NCI-H2107 treated with DMSO at 0.1 percent for 48 hours (cell line): Measurements from ENCODE around the gene FBXL16.
"Not testable (repeated sequence)": the region's sequence is repeated elsewhere in the genome, so short reads cannot be mapped to it uniquely, and the experiment has no call there.

ENCODE experiments used
- DNase-seq: peaks from one replicate; lab custom pipeline; 2025; ENCODE audit not compliant: unreplicated experiment; lab: John Stamatoyannopoulos, UW

FBXL16 gene

GRCh38 chr16:692356-693108, 13.1 kb downstream of the FBXL16 start:
- DNase-seq: no peak

DNA sequence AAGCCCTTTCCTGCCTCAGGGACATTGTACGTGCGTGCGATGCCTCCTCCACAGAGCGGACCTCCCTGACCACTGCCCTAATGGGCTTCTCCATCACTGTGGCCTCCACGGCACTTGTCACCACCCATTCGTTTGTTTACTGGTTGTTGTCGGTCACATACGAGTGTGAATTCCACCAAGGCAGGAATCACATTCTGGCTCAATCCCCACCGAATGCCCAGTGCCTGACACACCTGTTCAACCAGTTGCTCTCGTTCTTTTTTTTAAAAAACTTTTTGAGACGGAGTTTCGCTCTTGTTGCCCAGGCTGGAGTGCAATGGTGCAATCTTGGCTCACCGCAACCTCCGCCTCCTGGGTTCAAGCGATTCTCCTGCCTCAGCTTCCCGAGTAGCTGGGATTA, 14.4 kb downstream of the FBXL16 start:
- not testable (repeated sequence) for DNase-seq

- DNase-seq: no peak
Measured at GRCh38 chr16:689175-689897, 16.3 kb downstream of the FBXL16 start.

DNA sequence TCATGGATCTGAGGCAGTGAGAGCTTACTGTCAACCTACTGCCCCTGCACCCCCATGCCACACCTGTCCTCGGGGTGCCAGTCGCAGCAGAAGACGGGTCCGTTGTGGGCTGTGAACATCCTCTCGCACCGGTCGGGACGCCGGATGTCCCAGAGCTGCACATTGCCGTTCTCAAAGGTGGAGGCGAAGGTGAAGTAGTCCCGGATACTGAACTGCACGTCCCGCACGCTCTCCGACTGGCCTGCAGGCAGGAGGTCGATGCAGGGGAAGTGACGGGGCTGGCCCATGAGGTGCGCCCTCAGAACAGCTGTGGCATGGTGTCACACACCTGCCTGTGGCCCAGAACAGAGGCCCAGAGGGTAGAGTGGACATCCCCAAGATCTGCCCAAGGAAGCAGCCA, 18.1 kb downstream of the FBXL16 start:
- no peak for DNase-seq

DNA sequence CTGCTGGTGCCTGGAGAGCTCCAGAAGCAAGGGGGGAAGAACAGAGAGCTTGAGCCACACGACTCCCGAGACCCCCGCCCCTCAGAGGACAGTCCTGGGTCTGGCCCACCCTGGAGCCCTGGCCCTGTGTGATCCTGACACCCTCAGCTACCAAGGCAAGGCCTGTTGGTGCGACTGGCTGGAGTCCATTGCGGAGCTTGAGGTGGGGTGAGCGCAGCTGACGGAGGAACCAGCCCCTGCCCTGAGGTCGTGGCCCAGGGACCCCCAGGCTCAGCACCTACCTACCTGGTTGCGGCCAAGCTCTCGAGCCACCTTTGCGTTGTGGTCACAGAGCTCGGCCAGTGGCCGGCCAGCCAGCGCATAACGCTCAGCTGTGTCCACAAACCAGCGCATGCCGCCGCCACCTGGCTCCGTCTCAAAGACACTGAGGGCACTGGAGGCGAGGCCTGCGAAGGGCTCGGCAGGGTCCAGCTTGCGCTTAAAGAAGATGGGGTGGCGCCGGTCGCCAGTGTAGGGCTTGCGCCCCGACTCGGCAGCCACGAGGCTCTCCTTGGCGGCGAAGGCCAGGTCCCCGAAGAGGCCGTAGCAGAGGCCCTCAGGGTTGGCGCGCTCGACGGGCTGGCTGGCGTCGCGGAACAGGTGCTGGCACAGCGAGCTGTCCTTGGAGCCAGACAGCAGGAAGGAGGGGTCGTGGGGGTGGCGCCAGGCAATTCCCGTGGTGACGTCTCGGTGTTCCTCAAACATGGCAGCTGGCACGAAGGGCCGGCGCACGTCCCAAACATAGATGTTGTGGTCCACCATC, 18.9 kb downstream of the FBXL16 start:
- DNase-seq: no peak

DNA sequence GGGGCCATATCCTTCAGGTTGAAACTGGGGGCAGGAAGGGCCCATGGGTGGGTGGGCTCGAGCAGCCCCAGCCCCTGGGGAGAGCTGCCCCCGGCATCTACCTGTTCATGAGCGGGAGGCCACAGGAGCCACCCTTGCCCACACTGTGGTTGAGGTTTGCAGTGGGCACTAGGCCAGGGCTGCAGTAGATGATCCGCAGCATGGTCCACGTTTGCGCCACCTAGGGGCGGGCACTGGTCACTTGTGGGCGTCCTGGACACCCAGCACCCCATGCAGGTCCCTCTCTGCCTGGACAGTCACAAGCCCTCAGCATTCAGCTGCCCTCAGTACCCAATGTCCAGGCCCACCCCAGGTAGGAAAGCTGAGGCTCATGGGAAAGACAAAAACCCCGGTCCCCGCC, 19.6 kb downstream of the FBXL16 start:
- no peak for DNase-seq

GRCh38 chr16:684961-685696, 20.5 kb downstream of the FBXL16 start:
- DNase-seq: peak; percentile 78

DNA sequence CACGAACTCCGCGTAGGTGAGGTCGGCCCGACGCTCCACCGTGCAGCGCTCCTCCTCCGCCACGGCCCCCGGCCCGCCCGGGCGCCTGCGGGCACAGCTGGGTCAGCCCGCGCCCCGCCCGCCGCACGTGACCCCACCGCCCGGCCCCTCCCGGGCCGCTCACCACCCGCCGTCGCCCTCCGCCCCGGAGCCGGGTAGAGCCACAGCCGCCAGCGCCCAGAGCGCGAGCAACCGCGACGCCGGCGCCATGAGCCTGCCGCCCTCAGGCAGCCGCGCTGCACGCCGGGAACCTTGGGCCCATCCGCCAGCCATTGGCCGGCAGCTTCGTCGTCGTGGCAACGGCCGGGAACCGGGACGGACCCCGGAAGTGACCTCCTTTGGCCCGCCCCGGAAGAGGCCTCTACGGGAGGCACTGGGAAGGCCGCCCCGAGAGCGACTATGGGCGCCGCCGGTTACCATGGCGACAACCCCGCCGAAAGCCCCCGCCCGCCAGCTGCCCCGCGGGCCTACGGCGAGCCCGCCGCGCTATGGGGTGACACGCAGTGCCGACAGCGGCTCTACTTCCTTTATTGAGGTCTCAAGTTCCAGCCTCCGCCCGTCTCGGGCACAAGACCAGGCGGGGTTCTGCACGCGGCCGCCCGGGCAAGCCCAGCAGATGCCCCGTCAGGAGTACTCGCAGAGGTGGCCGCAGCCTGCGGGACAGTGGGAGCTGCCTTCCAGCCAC, 21.4 kb downstream of the FBXL16 start, which contains the start of gene JMJD8:
JMJD8 (minus strand) TSS at position 264 of the 724 bp plus-strand sequence; CDS start at position 249, 15 bp downstream.
- DNase-seq: peak; percentile 83

GRCh38 chr16:683396-684070, 22.1 kb downstream of the FBXL16 start:
- no peak for DNase-seq

- no peak for DNase-seq
Measured at GRCh38 chr16:682493-683395, 22.9 kb downstream of the FBXL16 start.

GRCh38 chr16:681746-682427, 23.7 kb downstream of the FBXL16 start:
- no peak for DNase-seq

GRCh38 chr16:680967-681745, 24.4 kb downstream of the FBXL16 start:
- DNase-seq: no peak

DNA sequence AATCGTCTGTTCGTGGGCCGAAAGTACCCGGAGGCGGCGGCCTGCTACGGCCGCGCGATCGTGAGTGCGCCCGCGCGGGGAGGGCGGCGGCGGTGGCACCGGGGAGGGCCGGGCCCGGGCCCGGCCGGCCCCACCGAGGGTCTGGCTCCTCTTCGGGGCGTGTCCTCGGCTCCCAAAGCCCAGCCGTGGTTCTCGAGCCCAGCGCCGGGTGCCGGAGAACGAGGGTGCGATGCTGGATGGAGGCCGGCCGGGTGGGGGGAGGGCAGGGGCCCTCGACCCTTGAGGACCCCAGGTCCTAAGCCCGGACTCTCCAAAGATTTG, 25.0 kb downstream of the FBXL16 start:
- DNase-seq: no peak

- DNase-seq: peak; percentile 43
Measured at GRCh38 chr16:679814-680624, 25.6 kb downstream of the FBXL16 start, which contains the start of gene STUB1. TSS of gene STUB1 (plus strand) at chr16:680410. CDS start at chr16:680526, 116 bp downstream.

DNA sequence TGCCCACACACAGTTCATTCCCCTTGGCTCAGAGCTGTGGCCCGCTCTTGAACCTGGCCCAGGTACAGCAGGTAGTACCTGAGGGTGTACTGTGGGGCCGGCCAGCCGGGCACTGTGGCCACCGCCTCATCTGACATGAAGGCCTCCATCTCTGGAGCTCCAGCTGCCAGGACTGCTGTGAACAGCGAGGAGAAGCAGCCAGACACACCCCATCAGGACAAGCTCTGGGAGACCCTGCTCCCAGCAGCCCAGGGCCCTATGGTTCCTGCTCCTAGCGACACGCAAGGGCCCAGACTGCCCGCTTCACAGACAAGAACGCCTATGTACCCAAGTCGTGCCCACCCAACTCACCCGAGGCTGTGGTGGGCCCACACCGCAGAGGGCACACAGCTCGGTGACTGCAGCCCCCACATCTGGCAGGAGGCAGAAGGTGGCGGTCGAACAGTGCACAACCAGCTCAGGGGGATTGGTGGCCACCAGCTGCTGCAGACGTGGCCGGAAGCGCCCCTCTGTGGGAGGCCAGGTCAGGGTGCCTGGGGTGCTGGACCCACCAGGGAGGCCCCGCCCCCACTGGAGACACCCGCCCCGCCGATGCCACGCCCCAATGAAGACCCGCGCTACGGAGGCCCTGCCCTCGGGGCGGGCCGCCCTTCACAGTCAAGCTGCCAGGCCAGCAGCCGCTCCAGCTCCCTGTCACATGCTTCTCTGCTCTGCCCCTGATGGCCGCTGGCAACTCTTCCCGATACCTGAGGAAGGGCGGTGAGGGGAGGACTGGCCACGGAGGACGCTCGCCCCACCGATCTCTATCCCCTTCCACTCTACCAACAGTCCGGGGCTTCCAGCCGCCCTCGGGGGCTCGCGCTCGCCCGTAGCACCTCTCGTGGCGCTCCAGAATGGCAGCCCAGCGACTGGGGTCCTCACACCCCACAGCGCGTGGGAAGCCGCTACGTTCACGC, 26.5 kb downstream of the FBXL16 start:
- no peak for DNase-seq
